NB4 (cell line): ENCODE measurements around the gene RAI1.

Experiments
- DNase-seq: peaks from one replicate; pipeline ENCODE4 v3.0.0; 2010; ENCODE audit warnings: low read depth
- H3K4me3 ChIP-seq: one replicate; pipeline ENCODE4 v1.5.1; 2011; ENCODE audit warnings: mild to moderate bottlenecking, low read depth, low read length, moderate library complexity
- CTCF ChIP-seq: IDR thresholded peaks from one replicate; pipeline ENCODE4 v1.5.1; 2012; ENCODE audit warnings: low read depth, low read length
- MAX ChIP-seq: IDR thresholded peaks from 2 replicates; pipeline ENCODE4 v1.6.1; 2011; ENCODE audit warnings: low read depth, low read length
- MYC ChIP-seq: IDR thresholded peaks from 2 replicates; pipeline ENCODE4 v1.6.1; 2011; ENCODE audit warnings: low read depth, low read length
- POLR2A ChIP-seq: IDR thresholded peaks from 2 replicates; pipeline ENCODE4 v1.6.1; 2011; ENCODE audit warnings: mild to moderate bottlenecking; ENCODE audit not compliant: insufficient read length; ENCODE audit errors: extremely low read depth

The RAI1 gene

GRCh38 chr17:17751489-17752088 lies 70.3 kb downstream of the RAI1 start:
- H3K4me3 ChIP-seq: peak overlapping the region; percentile 42
- DNase-seq: peak; percentile 31
- TF ChIP-seq MAX (peak; percentile 29; the same call in 1 of the 2 replicates), POLR2A (no peak), MYC (no peak)

GRCh38 chr17:17752089-17752820 lies 71.0 kb downstream of the RAI1 start:
- TF ChIP-seq MYC (peak; percentile 45; the same call in 1 of the 2 replicates), POLR2A (peak; percentile 56), MAX (peak; percentile 64), CTCF (peak; percentile 31)
- H3K4me3 ChIP-seq: peak overlapping the region; percentile 68
- peak; percentile 97 for DNase-seq

- peak overlapping the region; percentile 68 for H3K4me3 ChIP-seq
- TF ChIP-seq POLR2A: no peak
- no peak for TF ChIP-seq CTCF
- no peak for TF ChIP-seq MYC
- TF ChIP-seq MAX: no peak
- DNase-seq: no peak
Measured at GRCh38 chr17:17752821-17753321, 71.6 kb downstream of the RAI1 start.

- DNase-seq: no peak
- no peak for TF ChIP-seq POLR2A
- no peak for TF ChIP-seq MAX
- no peak for TF ChIP-seq CTCF
- TF ChIP-seq MYC: no peak
- no peak overlapping the region for H3K4me3 ChIP-seq
Measured at GRCh38 chr17:17754719-17755686, 73.7 kb downstream of the RAI1 start.

- H3K4me3 ChIP-seq: no peak overlapping the region
- no peak for DNase-seq
- TF ChIP-seq CTCF (no peak), MAX (no peak)
Measured at GRCh38 chr17:17755715-17756114, 74.5 kb downstream of the RAI1 start.
